Measurements from ENCODE around the gene FURIN.
"Not testable (repeated sequence)": the region's sequence is repeated elsewhere in the genome, so short reads cannot be mapped to it uniquely, and the experiment has no call there.

FURIN gene

GRCh38 chr15:90871139-90871715 is 2.8 kb downstream of the FURIN start:
- no peak for DNase-seq

GRCh38 chr15:90871716-90872485 is 3.5 kb downstream of the FURIN start:
- no peak for DNase-seq

- DNase-seq: no peak
Measured at GRCh38 chr15:90872486-90873184, 4.2 kb downstream of the FURIN start.

GRCh38 chr15:90873488-90873997 is 5.2 kb downstream of the FURIN start:
- DNase-seq: no peak

GRCh38 chr15:90873998-90874605 is 5.7 kb downstream of the FURIN start:
- no peak for DNase-seq

GRCh38 chr15:90874986-90875385 is 6.6 kb downstream of the FURIN start:
- DNase-seq: not testable (repeated sequence)

GRCh38 chr15:90875549-90875981 is 7.2 kb downstream of the FURIN start:
- DNase-seq: no peak

- DNase-seq: no peak
Measured at GRCh38 chr15:90876046-90876445, 7.7 kb downstream of the FURIN start.

GRCh38 chr15:90876512-90877170 is 8.3 kb downstream of the FURIN start:
- DNase-seq: no peak

- DNase-seq: no peak
Measured at GRCh38 chr15:90877315-90877714, 8.9 kb downstream of the FURIN start.

GRCh38 chr15:90877996-90878395 is 9.6 kb downstream of the FURIN start:
- no peak for DNase-seq

- DNase-seq: no peak
Measured at GRCh38 chr15:90878660-90879059, 10.3 kb downstream of the FURIN start.

- no peak for DNase-seq
Measured at GRCh38 chr15:90879730-90880366, 11.5 kb downstream of the FURIN start.

GRCh38 chr15:90880381-90881145 is 12.2 kb downstream of the FURIN start:
- no peak for DNase-seq

GRCh38 chr15:90881181-90881977 is 13.0 kb downstream of the FURIN start:
- no peak for DNase-seq

- DNase-seq: no peak
Measured at GRCh38 chr15:90881978-90882721, 13.8 kb downstream of the FURIN start.

GRCh38 chr15:90882781-90883525 is 14.6 kb downstream of the FURIN start:
- DNase-seq: no peak

- DNase-seq: no peak
Measured at GRCh38 chr15:90883526-90883975, 15.2 kb downstream of the FURIN start.

All from NCI-H187 treated with DMSO at 0.1 percent for 48 hours (cell line).